ENCODE measurements around the gene ATP5F1D. TPM values are rescaled to one million over a fixed set of nuclear protein-coding genes. Genes with fewer than 3 reads are reported as not detected.

ATP5F1D gene
- total and polyA plus RNA-seq, 2 of the 13 experiments (the other 11 are each of a cell fraction or from before 2014, with no cell fraction given) = 39.4 to 78.7 TPM

DNA sequence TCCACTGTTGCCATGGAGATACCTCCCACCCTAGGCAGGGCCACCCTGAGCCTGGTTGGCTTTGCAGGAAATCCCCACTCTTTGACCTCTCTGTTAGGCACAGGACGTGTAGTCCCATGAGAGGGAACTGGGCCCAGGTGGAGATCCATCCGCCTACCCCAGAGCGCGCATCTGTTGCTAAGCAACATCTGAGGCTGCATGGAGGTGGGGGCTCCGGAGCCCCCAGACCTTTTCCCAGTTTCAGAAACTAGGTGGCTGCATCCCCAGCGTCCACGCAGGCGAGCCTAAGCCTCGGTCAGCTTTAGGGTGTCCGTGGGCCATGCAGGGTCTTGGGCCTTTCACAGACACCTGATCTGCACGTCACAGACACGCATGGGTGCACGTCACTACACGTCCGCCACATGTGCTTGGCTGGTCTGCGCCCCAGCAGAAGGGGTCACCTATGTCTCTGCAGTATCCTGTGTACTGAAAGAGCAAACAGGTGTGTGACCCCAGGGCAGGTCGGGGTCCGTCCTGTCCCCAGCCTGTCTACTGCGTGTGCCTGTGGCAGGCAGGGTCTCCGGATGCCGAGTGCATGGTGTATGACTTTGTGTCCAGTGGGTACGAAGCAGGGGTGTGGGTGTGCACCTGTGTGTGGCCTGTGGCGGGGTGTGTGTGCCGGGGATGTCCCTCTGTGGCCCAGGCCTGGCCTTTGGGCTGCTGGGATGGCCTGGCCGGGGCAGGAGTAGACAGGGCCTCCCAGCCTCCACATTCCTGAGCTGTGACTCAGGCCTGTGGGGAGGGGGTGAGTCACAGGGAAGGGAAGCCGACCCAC is 23.5 kb downstream of the ATP5F1D start (continued):
- TF ChIP-seq, protein P1, sequence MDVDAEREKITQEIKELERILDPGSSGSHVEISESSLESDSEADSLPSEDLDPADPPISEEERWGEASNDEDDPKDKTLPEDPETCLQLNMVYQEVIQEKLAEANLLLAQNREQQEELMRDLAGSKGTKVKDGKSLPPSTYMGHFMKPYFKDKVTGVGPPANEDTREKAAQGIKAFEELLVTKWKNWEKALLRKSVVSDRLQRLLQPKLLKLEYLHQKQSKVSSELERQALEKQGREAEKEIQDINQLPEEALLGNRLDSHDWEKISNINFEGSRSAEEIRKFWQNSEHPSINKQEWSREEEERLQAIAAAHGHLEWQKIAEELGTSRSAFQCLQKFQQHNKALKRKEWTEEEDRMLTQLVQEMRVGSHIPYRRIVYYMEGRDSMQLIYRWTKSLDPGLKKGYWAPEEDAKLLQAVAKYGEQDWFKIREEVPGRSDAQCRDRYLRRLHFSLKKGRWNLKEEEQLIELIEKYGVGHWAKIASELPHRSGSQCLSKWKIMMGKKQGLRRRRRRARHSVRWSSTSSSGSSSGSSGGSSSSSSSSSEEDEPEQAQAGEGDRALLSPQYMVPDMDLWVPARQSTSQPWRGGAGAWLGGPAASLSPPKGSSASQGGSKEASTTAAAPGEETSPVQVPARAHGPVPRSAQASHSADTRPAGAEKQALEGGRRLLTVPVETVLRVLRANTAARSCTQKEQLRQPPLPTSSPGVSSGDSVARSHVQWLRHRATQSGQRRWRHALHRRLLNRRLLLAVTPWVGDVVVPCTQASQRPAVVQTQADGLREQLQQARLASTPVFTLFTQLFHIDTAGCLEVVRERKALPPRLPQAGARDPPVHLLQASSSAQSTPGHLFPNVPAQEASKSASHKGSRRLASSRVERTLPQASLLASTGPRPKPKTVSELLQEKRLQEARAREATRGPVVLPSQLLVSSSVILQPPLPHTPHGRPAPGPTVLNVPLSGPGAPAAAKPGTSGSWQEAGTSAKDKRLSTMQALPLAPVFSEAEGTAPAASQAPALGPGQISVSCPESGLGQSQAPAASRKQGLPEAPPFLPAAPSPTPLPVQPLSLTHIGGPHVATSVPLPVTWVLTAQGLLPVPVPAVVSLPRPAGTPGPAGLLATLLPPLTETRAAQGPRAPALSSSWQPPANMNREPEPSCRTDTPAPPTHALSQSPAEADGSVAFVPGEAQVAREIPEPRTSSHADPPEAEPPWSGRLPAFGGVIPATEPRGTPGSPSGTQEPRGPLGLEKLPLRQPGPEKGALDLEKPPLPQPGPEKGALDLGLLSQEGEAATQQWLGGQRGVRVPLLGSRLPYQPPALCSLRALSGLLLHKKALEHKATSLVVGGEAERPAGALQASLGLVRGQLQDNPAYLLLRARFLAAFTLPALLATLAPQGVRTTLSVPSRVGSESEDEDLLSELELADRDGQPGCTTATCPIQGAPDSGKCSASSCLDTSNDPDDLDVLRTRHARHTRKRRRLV (CRISPR knock-in tag; IDR thresholded peaks at IDR 0.05) = no peak
- TF ChIP-seq ZC3H4 (CRISPR knock-in tag; IDR thresholded peaks at IDR 0.05; ENCODE audit: borderline replicate concordance) (no peak), ZNF883 (CRISPR knock-in tag; IDR thresholded peaks at IDR 0.05; ENCODE audit: not compliant biosample characterization) (no peak), KLF6 (CRISPR knock-in tag; IDR thresholded peaks at IDR 0.05) (0 out of 2 replicates have a peak, but pooled peaks have one; percentile 56), FOXC1 (CRISPR knock-in tag; IDR thresholded peaks at IDR 0.05; ENCODE audit: borderline replicate concordance) (no peak), TBX2 (CRISPR knock-in tag; IDR thresholded peaks at IDR 0.05; ENCODE audit: borderline replicate concordance) (no peak), ZMYM4 (CRISPR knock-in tag; IDR thresholded peaks at IDR 0.05) (peak; percentile 43; the same call in 1 of the 2 replicates), ZNF501 (CRISPR knock-in tag; IDR thresholded peaks at IDR 0.05) (no peak), RORA (CRISPR knock-in tag; IDR thresholded peaks at IDR 0.05) (no peak), ELF4 (CRISPR knock-in tag; IDR thresholded peaks at IDR 0.05; ENCODE audit: borderline replicate concordance) (no peak), GABPB1 (CRISPR knock-in tag; IDR thresholded peaks at IDR 0.05) (peak; percentile 72), FOXJ3 (CRISPR knock-in tag; IDR thresholded peaks at IDR 0.05; ENCODE audit: borderline replicate concordance) (no peak), XBP1 (CRISPR knock-in tag; IDR thresholded peaks at IDR 0.05) (no peak)
- TF ChIP-seq, protein P2, sequence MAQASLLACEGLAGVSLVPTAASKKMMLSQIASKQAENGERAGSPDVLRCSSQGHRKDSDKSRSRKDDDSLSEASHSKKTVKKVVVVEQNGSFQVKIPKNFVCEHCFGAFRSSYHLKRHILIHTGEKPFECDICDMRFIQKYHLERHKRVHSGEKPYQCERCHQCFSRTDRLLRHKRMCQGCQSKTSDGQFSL (CRISPR knock-in tag; IDR thresholded peaks at IDR 0.05) = 0 out of 2 replicates have a peak, but pooled peaks have one; percentile 33
- TF ChIP-seq, protein P3, sequence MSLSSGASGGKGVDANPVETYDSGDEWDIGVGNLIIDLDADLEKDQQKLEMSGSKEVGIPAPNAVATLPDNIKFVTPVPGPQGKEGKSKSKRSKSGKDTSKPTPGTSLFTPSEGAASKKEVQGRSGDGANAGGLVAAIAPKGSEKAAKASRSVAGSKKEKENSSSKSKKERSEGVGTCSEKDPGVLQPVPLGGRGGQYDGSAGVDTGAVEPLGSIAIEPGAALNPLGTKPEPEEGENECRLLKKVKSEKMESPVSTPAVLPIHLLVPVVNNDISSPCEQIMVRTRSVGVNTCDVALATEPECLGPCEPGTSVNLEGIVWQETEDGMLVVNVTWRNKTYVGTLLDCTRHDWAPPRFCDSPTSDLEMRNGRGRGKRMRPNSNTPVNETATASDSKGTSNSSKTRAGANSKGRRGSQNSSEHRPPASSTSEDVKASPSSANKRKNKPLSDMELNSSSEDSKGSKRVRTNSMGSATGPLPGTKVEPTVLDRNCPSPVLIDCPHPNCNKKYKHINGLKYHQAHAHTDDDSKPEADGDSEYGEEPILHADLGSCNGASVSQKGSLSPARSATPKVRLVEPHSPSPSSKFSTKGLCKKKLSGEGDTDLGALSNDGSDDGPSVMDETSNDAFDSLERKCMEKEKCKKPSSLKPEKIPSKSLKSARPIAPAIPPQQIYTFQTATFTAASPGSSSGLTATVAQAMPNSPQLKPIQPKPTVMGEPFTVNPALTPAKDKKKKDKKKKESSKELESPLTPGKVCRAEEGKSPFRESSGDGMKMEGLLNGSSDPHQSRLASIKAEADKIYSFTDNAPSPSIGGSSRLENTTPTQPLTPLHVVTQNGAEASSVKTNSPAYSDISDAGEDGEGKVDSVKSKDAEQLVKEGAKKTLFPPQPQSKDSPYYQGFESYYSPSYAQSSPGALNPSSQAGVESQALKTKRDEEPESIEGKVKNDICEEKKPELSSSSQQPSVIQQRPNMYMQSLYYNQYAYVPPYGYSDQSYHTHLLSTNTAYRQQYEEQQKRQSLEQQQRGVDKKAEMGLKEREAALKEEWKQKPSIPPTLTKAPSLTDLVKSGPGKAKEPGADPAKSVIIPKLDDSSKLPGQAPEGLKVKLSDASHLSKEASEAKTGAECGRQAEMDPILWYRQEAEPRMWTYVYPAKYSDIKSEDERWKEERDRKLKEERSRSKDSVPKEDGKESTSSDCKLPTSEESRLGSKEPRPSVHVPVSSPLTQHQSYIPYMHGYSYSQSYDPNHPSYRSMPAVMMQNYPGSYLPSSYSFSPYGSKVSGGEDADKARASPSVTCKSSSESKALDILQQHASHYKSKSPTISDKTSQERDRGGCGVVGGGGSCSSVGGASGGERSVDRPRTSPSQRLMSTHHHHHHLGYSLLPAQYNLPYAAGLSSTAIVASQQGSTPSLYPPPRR (CRISPR knock-in tag; IDR thresholded peaks at IDR 0.05; ENCODE audit: borderline replicate concordance) = peak; percentile 65
- TF ChIP-seq, protein P4, sequence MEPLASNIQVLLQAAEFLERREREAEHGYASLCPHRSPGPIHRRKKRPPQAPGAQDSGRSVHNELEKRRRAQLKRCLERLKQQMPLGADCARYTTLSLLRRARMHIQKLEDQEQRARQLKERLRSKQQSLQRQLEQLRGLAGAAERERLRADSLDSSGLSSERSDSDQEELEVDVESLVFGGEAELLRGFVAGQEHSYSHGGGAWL (CRISPR knock-in tag; IDR thresholded peaks at IDR 0.05) = no peak

Measured in HepG2 (cell line).